ENCODE data around the gene COL24A1. TPM values are rescaled to one million over a fixed set of nuclear protein-coding genes. Genes with fewer than 3 reads are reported as not detected.

COL24A1 gene
- total RNA-seq, 2 experiments from 2014 or later: not detected

DNA sequence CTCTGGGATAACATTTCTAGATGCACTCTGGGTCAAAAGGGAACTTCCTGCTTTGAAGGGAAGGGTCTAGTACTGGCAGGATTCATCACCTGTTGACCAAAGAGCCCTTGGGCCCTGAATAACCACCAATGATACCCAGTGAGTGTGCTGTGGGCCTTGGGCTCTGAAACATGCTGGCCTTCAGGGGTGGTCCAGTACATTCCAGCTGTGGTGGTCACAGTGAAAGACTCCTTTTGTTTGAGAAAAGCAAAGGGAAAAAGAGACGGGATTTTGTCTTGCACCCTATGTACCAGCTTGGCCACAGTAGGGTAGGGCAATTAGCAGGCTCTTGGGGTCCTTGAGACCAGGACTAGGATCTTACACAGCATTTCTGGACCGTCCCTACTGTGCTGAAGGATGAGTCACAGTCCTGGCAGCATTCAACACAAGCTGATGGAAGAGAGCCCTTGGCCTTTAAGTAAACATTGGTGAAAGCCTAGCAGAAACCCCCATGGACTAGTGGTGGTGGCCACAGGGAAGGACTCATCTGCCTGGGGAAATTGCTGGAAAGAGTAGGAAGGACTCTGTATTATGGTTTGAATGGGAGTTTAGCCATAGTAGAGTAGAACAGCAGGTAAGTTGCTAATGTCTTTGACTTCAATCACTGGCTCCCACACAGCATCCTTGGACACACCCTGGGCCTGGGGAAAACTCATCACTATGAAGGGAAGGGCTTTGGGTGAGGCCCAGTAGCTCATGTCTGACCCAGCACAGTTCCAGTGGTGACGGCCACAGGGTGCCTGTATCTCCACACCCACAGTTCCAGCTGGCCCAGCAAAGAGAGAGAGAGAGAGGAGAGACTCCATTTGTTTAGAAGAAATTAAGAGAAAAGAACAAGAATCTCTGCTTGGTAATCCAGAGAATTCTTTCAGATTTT lies 87.5 kb downstream of the COL24A1 start:
- Mint-ChIP-seq H3K27me3 (no peaks in the 10 kb centered on the region), H3K9me3 (ENCODE audit: low read depth) (peaks cover under 1% of the 10 kb centered on the region), H3K4me1 (no peaks in the 10 kb centered on the region), H3K4me3 (no peak overlapping the region), H3K36me3 (ENCODE audit: low read depth) (no peaks in the 10 kb centered on the region), H3K27ac (no peak overlapping the region)
- POLR2A ChIA-PET: no interaction called here
- intact Hi-C loops (cut with DNase I, micrococcal nuclease): no loop called here
- ATAC-seq (no peak), DNase-seq (no peak)
- CTCF ChIA-PET: interaction anchor here (0.6 kb wide), 1 partner anchor 38 kb away, joined by 3 read pairs; no protein-coding TSS in a partner anchor

DNA sequence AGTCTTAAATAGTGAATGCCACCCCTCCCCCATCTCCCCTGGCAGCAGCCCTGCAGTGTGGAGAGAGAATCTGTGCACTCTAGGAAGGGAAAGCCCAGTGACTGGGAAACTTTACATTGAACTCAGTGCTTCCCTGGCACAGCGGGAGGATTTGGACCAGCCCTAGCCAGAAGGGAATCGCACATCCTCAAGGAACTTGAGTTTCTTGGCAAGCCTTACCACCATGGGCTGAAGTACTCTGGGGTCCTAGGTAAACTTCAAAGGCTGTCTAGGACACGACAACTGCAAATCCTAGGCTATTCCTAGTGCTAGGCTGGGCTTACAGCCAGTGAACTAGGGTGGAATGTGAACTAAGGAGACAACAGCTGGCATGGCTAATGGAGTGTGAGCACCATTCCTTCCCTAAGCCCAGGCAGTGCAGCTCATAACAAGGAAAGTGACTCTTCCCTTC lies 88.3 kb downstream of the COL24A1 start:
- ChIA-PET POLR2A (no interaction called here), CTCF (no interaction called here)
- H3K4me3 Mint-ChIP-seq: no peak overlapping the region
- intact Hi-C loops (cut with DNase I, micrococcal nuclease): no loop called here
- no peak overlapping the region for H3K27ac Mint-ChIP-seq
- H3K9me3 Mint-ChIP-seq (ENCODE audit: low read depth): no peaks in the 10 kb centered on the region
- H3K36me3 Mint-ChIP-seq (ENCODE audit: low read depth): no peaks in the 10 kb centered on the region
- DNase-seq: no peak
- no peaks in the 10 kb centered on the region for H3K4me1 Mint-ChIP-seq
- no peak for ATAC-seq
- no peaks in the 10 kb centered on the region for H3K27me3 Mint-ChIP-seq

DNA sequence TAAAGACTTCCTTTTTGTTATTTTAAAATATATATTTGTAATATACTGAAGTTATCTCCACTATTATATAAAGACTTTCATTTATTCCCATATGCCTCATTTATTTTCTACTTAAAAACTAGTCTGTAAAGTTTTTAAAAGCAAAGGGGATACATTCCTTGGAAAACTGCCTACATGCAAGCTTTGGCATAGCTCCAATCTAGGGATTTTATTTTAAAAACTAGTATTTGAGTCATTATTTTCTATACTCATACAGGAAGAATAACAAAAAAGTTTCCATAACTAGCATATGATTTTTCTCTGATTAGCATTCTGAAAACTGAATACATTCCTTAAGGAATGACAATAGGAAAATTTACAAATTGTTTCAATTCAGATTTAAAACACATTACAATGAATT lies 88.9 kb downstream of the COL24A1 start:
- H3K4me3 Mint-ChIP-seq: no peak overlapping the region

DNA sequence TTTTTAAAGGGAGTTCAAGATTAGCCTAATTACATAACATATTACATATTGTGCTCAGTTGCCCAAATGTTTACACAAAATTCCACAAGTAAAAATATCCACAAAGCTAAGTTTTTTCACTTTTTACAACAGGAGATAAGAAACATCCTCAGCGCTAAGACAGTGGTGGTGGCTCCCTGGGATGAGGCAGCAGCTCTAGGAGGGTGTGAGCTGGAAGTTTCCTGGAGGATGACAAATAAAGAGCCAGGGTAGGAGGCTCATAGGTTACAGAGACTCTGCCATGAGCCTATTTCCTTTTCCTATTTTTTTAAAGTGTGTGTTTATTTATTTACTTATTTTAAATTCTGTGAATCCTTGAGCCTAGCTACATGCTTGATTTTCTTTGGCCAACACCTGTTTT lies 91.7 kb downstream of the COL24A1 start:
- ATAC-seq: no peak
- no peaks in the 10 kb centered on the region for H3K9me3 Mint-ChIP-seq (ENCODE audit: low read depth)
- no peaks in the 10 kb centered on the region for H3K36me3 Mint-ChIP-seq (ENCODE audit: low read depth)
- intact Hi-C loops (cut with DNase I, micrococcal nuclease): no loop called here
- no peaks in the 10 kb centered on the region for H3K27me3 Mint-ChIP-seq
- CTCF ChIA-PET: interaction anchor here (0.7 kb wide), 2 partner anchors 9 to 1491 kb away, joined by 3 read pairs; no protein-coding TSS in a partner anchor
- no peak for DNase-seq
- no peaks in the 10 kb centered on the region for H3K4me1 Mint-ChIP-seq
- no peak overlapping the region for H3K27ac Mint-ChIP-seq
- POLR2A ChIA-PET: no interaction called here
- no peak overlapping the region for H3K4me3 Mint-ChIP-seq

More for the DNA sequence above, 88.9 kb downstream of the COL24A1 start:
- intact Hi-C loops (cut with DNase I, micrococcal nuclease): no loop called here
- ChIA-PET POLR2A (no interaction called here), CTCF (no interaction called here)
- Mint-ChIP-seq H3K9me3 (ENCODE audit: low read depth) (no peaks in the 10 kb centered on the region), H3K4me1 (no peaks in the 10 kb centered on the region), H3K27ac (no peak overlapping the region), H3K36me3 (ENCODE audit: low read depth) (no peaks in the 10 kb centered on the region), H3K27me3 (no peaks in the 10 kb centered on the region)
- DNase-seq (no peak), ATAC-seq (no peak)

DNA sequence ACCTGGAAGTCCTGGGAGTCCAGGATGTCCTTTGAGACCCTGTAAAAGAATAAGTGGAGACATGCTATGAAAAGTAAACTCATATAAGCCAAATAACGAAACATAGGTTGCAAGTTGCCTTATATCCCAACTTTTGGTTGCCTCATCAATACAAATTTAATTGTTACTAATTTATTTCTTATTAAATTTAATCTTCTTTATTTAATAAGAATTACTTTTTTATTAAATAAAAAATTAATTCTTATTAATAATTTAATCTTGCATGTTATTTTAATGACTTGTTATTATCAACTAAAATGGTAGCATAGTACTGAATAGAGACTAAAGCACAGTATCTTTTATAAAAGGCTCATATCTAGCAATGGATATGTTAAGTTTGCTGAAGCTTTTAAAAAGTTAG lies 92.9 kb downstream of the COL24A1 start:
- H3K9me3 Mint-ChIP-seq (ENCODE audit: low read depth): no peaks in the 10 kb centered on the region
- no peaks in the 10 kb centered on the region for H3K36me3 Mint-ChIP-seq (ENCODE audit: low read depth)

DNA sequence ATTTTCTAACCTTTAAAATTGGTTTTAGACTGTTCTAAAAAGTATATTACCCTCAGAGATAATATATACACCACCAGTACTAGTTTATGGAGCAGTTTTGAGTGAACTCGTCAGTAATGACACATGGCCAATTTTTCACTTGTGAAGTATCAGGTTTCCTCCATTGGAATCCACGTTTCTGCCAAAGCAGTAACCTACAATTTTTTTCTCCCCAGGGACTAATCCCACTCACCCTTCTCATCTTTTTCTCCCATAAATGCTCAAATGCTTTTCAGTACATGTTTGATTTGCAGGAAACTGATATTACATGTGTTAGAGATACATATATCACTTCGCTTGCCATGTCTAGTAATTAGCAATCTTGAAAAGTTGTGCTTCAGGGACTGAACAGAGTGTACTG lies 94.1 kb downstream of the COL24A1 start:
- no peak overlapping the region for H3K27ac Mint-ChIP-seq
- POLR2A ChIA-PET: no interaction called here
- no peaks in the 10 kb centered on the region for H3K9me3 Mint-ChIP-seq (ENCODE audit: low read depth)
- H3K4me3 Mint-ChIP-seq: no peak overlapping the region
- no peaks in the 10 kb centered on the region for H3K27me3 Mint-ChIP-seq
- DNase-seq (no peak), ATAC-seq (no peak)
- CTCF ChIA-PET: interaction anchor here (1.1 to 1.3 kb wide), 2 partner anchors 27 to 44 kb away, joined by 3 to 4 read pairs; no protein-coding TSS in a partner anchor
- intact Hi-C loops (cut with DNase I, micrococcal nuclease): no loop called here
- no peaks in the 10 kb centered on the region for H3K4me1 Mint-ChIP-seq
- no peaks in the 10 kb centered on the region for H3K36me3 Mint-ChIP-seq (ENCODE audit: low read depth)

More for the DNA sequence above, 92.9 kb downstream of the COL24A1 start:
- intact Hi-C loops (cut with DNase I, micrococcal nuclease): no loop called here
- ATAC-seq (no peak), DNase-seq (no peak)
- Mint-ChIP-seq H3K27me3 (no peaks in the 10 kb centered on the region), H3K27ac (no peak overlapping the region), H3K4me3 (no peak overlapping the region), H3K4me1 (no peaks in the 10 kb centered on the region)
- ChIA-PET POLR2A (no interaction called here), CTCF (interaction anchor here (1.3 kb wide), 1 partner anchor 45 kb away, joined by 4 read pairs; no protein-coding TSS in a partner anchor)

DNA sequence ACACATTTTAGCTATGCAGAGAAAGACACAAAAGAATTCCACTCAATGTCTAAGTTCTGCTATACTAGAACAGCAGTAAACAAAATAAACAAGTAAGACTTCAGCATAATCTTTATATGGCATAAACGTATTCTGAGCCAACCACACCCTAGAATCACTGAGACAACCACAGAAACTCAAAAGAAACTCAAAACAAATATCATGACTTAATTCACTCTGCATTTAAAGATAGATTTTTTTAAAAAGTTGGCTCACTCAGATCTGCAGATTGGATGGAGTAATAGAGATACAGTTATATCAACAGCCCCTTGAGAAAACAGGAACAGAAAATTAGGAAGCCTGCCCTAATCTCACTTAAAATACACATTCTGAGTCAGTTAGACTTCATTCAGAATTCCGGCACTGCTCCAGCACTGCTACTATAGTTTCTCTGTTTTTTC lies 95.0 kb downstream of the COL24A1 start:
- Mint-ChIP-seq H3K4me3 (no peak overlapping the region), H3K9me3 (ENCODE audit: low read depth) (no peaks in the 10 kb centered on the region)

DNA sequence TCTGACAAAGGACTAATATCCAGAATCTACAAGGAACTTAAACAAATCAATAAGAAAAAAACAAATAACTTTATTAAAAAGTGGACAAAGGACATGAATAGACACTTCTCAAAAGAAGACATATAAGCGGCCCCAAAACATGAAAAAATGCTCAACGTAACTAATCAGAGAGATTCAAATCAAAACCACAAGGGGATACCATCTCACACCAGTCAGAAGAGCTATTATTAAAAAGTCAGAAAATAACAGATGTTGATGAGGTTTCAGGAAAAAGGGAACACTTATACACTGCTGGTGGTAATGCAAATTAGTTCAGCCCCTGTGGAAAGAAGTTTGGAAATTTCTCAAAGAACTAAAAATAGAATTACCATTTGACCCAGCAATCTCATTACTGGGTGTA lies 102.2 kb downstream of the COL24A1 start:
- peaks cover 2% of the 10 kb centered on the region for H3K27me3 Mint-ChIP-seq
- no peaks in the 10 kb centered on the region for H3K36me3 Mint-ChIP-seq (ENCODE audit: low read depth)
- intact Hi-C loops (cut with DNase I, micrococcal nuclease): no loop called here
- ChIA-PET CTCF (no interaction called here), POLR2A (no interaction called here)
- H3K9me3 Mint-ChIP-seq (ENCODE audit: low read depth): no peaks in the 10 kb centered on the region
- DNase-seq: no peak
- no peak for ATAC-seq
- H3K27ac Mint-ChIP-seq: no peak overlapping the region
- no peaks in the 10 kb centered on the region for H3K4me1 Mint-ChIP-seq
- no peak overlapping the region for H3K4me3 Mint-ChIP-seq

More for the DNA sequence above, 95.0 kb downstream of the COL24A1 start:
- intact Hi-C loops (cut with DNase I, micrococcal nuclease): no loop called here
- ATAC-seq (no peak), DNase-seq (no peak)
- POLR2A ChIA-PET: no interaction called here
- CTCF ChIA-PET: interaction anchor here (1.1 kb wide), 1 partner anchor 28 kb away, joined by 3 read pairs; no protein-coding TSS in a partner anchor
- H3K36me3 Mint-ChIP-seq (ENCODE audit: low read depth): no peaks in the 10 kb centered on the region
- no peaks in the 10 kb centered on the region for H3K27me3 Mint-ChIP-seq
- H3K4me1 Mint-ChIP-seq: no peaks in the 10 kb centered on the region
- no peak overlapping the region for H3K27ac Mint-ChIP-seq

DNA sequence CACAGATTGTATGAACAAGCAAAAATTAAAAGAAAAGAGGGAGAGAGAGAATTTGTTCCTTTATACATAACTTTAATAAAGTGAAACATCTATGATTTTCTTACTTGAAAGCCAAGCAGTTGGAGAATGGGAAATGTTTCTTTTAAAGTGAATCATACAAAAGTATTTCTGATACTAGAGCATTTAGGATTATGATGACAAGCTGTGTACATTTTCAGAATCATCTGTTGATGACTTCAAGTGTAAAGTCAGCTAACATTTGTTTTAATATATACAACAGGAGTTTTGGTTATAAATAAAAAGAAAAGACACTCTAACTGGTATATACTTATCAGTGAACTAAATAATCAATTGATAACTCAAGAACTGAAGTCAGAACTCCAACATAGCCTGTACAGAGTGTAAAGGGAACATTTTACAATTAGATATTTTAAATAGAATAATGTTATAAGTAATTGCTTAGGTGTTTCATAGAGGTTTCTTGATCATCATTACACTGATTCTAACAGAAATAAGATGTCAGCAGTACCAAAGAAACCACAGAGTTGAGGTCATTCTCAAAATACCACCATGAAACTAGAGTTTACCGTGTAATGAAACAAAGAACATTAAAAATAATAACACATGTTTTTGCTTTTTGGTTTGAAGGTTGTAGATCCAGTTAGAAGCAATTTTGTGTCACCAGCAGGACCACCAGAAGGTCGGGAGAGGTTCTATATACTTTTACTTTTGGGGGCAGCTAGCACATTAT lies 103.4 kb downstream of the COL24A1 start:
- no peak for ATAC-seq
- intact Hi-C loops (cut with DNase I, micrococcal nuclease): no loop called here
- POLR2A ChIA-PET: no interaction called here
- no peak overlapping the region for H3K4me3 Mint-ChIP-seq
- CTCF ChIA-PET: no interaction called here
- H3K4me1 Mint-ChIP-seq: no peaks in the 10 kb centered on the region
- H3K36me3 Mint-ChIP-seq (ENCODE audit: low read depth): no peaks in the 10 kb centered on the region
- no peaks in the 10 kb centered on the region for H3K9me3 Mint-ChIP-seq (ENCODE audit: low read depth)
- peaks cover 2% of the 10 kb centered on the region for H3K27me3 Mint-ChIP-seq
- no peak overlapping the region for H3K27ac Mint-ChIP-seq
- no peak for DNase-seq

DNA sequence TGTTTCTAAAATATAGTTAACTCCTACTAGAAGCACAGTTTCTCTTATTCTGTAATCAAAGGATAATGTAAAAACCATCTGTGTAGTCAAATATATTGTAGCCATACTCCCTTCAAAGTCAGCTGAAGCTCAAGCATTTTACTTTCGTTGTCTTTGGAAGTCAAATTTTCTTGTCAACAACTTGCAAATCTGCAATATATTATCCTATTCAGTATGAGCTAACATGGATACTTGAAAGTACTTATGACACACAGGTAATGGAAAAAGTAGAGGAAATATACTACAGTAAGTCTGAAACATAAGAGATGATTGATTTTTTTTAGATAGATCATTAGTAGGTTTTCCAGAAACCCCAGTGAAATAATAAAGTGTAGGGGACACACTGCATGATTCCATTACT lies 121.5 kb downstream of the COL24A1 start:
- Mint-ChIP-seq H3K36me3 (ENCODE audit: low read depth) (no peaks in the 10 kb centered on the region), H3K27ac (no peak overlapping the region), H3K4me3 (no peak overlapping the region), H3K4me1 (no peaks in the 10 kb centered on the region), H3K9me3 (ENCODE audit: low read depth) (no peaks in the 10 kb centered on the region), H3K27me3 (no peaks in the 10 kb centered on the region)
- ChIA-PET POLR2A (no interaction called here), CTCF (no interaction called here)
- intact Hi-C loops (cut with DNase I, micrococcal nuclease): no loop called here
- ATAC-seq (no peak), DNase-seq (no peak)

DNA sequence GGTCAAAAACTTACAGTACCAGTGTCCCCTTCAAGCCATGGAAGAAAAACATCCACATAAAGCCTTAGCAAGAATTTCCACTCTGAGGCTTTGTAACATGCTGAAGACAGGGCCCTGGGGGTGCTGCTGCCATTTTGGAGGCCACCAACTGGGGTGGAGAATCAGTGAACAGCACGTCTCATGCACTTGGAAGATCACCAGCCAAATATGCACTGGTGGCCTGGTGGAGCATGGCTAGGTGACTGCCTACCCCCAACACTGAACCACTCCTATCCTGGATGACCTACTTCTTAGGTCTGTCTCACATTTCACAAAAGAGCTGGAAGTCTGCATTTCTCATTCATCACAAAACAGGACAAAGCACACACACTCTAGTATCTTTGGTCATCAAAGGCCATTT lies 126.4 kb downstream of the COL24A1 start:
- H3K9me3 Mint-ChIP-seq (ENCODE audit: low read depth): no peaks in the 10 kb centered on the region
- ATAC-seq (no peak), DNase-seq (no peak)
- no peak overlapping the region for H3K27ac Mint-ChIP-seq
- ChIA-PET POLR2A (no interaction called here), CTCF (no interaction called here)
- no peaks in the 10 kb centered on the region for H3K36me3 Mint-ChIP-seq (ENCODE audit: low read depth)
- H3K4me1 Mint-ChIP-seq: no peaks in the 10 kb centered on the region
- intact Hi-C loops (cut with DNase I, micrococcal nuclease): no loop called here
- H3K27me3 Mint-ChIP-seq: no peaks in the 10 kb centered on the region
- H3K4me3 Mint-ChIP-seq: no peak overlapping the region
